Endothelial cell of umbilical vein (primary cell): ENCODE results near the gene LIPA.

Experiments
- CTCF ChIP-seq, 2 donors: IDR thresholded peaks; 1 replicate in 1 of 2; 2 replicates in 1 of 2; pipeline ENCODE4 v1.5.1; 2011; ENCODE audit warnings: low read length in 2 of 2, mild to moderate bottlenecking in 2 of 2, moderate library complexity in 2 of 2, control low read depth in 1 of 2, inconsistent platforms in 1 of 2, low read depth in 1 of 2; ENCODE audit not compliant: insufficient read depth in 1 of 2; ENCODE audit errors: extremely low read depth in 1 of 2
- POLR2A ChIP-seq: IDR thresholded peaks from 2 replicates; pipeline ENCODE4 v1.6.1; 2012; ENCODE audit warnings: low read depth, mild to moderate bottlenecking, control low read depth, low read length
- POLR2AphosphoS5 ChIP-seq: IDR thresholded peaks from 2 replicates; pipeline ENCODE4 v1.6.1; 2012; ENCODE audit warnings: low read depth, mild to moderate bottlenecking, control low read depth, low read length, moderate library complexity; ENCODE audit not compliant: insufficient read depth

GRCh38 chr10:89273680-89274079 lies 22.1 kb upstream of the LIPA start:
- no peak for TF ChIP-seq CTCF (IDR thresholded peaks at IDR 0.05; ENCODE audit: extremely low read depth in 1 of 2, insufficient read depth in 1 of 2, low read depth in 1 of 2, low read length in 2 of 2)
- TF ChIP-seq POLR2A, result no peak
- no peak for TF ChIP-seq POLR2AphosphoS5
